ENCODE data around the gene TOP2A. TPM values are rescaled to one million over a fixed set of nuclear protein-coding genes. Genes with fewer than 3 reads are reported as not detected.

Gene TOP2A
- total RNA-seq, 1 donor from 2014 or later = 114 TPM

GRCh38 chr17:40442392-40443195 is 24.9 kb upstream of the TOP2A start:
- Mint-ChIP-seq H3K36me3 (ENCODE audit: insufficient read depth) (no peaks in the 10 kb centered on the region), H3K4me1 (ENCODE audit: low read depth) (peaks cover 2% of the 10 kb centered on the region), H3K4me3 (ENCODE audit: low read depth) (peak overlapping the region; percentile 56), H3K27ac (no peak overlapping the region), H3K9me3 (ENCODE audit: low read depth) (no peaks in the 10 kb centered on the region), H3K27me3 (peaks cover 40% of the 10 kb centered on the region)
- no peak for TF ChIP-seq CTCF (IDR thresholded peaks at IDR 0.05; ENCODE audit: unreplicated experiment)
- no peak for DNase-seq (ENCODE audit: low spot score, unreplicated experiment)

GRCh38 chr17:40440166-40440565 is 22.5 kb upstream of the TOP2A start:
- Mint-ChIP-seq H3K4me1 (ENCODE audit: low read depth) (peaks cover 2% of the 10 kb centered on the region), H3K9me3 (ENCODE audit: low read depth) (no peaks in the 10 kb centered on the region), H3K27me3 (peaks cover 32% of the 10 kb centered on the region), H3K4me3 (ENCODE audit: low read depth) (no peak overlapping the region), H3K27ac (no peak overlapping the region), H3K36me3 (ENCODE audit: insufficient read depth) (no peaks in the 10 kb centered on the region)
- no peak for TF ChIP-seq CTCF (IDR thresholded peaks at IDR 0.05; ENCODE audit: unreplicated experiment)
- DNase-seq (ENCODE audit: low spot score, unreplicated experiment) = no peak

GRCh38 chr17:40437095-40437732 is 19.5 kb upstream of the TOP2A start:
- no peak for TF ChIP-seq CTCF (IDR thresholded peaks at IDR 0.05; ENCODE audit: unreplicated experiment)
- no peak overlapping the region for H3K27ac Mint-ChIP-seq

GRCh38 chr17:40436636-40437035 is 18.9 kb upstream of the TOP2A start:
- Mint-ChIP-seq H3K36me3 (ENCODE audit: insufficient read depth) (no peaks in the 10 kb centered on the region), H3K9me3 (ENCODE audit: low read depth) (no peaks in the 10 kb centered on the region)
- TF ChIP-seq CTCF (IDR thresholded peaks at IDR 0.05; ENCODE audit: unreplicated experiment) = no peak

More at GRCh38 chr17:40437095-40437732, 19.5 kb upstream of the TOP2A start:
- no peak for DNase-seq (ENCODE audit: low spot score, unreplicated experiment)
- Mint-ChIP-seq H3K9me3 (ENCODE audit: low read depth) (no peaks in the 10 kb centered on the region), H3K4me3 (ENCODE audit: low read depth) (no peak overlapping the region), H3K36me3 (ENCODE audit: insufficient read depth) (no peaks in the 10 kb centered on the region), H3K27me3 (peaks cover 13% of the 10 kb centered on the region), H3K4me1 (ENCODE audit: low read depth) (peaks cover 3% of the 10 kb centered on the region)

GRCh38 chr17:40433551-40434415 is 16.1 kb upstream of the TOP2A start:
- H3K27ac Mint-ChIP-seq = no peak overlapping the region
- H3K36me3 Mint-ChIP-seq (ENCODE audit: insufficient read depth) = no peaks in the 10 kb centered on the region
- H3K9me3 Mint-ChIP-seq (ENCODE audit: low read depth) = no peaks in the 10 kb centered on the region
- DNase-seq (ENCODE audit: low spot score, unreplicated experiment) = no peak
- peak; percentile 49 for TF ChIP-seq CTCF (IDR thresholded peaks at IDR 0.05; ENCODE audit: unreplicated experiment)
- no peak overlapping the region for H3K4me3 Mint-ChIP-seq (ENCODE audit: low read depth)
- H3K4me1 Mint-ChIP-seq (ENCODE audit: low read depth) = peaks cover 12% of the 10 kb centered on the region
- no peaks in the 10 kb centered on the region for H3K27me3 Mint-ChIP-seq

More at GRCh38 chr17:40436636-40437035, 18.9 kb upstream of the TOP2A start:
- Mint-ChIP-seq H3K27ac (no peak overlapping the region), H3K4me3 (ENCODE audit: low read depth) (no peak overlapping the region), H3K4me1 (ENCODE audit: low read depth) (peaks cover 8% of the 10 kb centered on the region), H3K27me3 (peaks cover 12% of the 10 kb centered on the region)
- no peak for DNase-seq (ENCODE audit: low spot score, unreplicated experiment)

Measured in progenitor cell of endocrine pancreas (in vitro differentiated cells).